Measurements from ENCODE around the gene VIM. TPM values are rescaled to one million over a fixed set of nuclear protein-coding genes. Genes with fewer than 3 reads are reported as not detected.
A peak's percentile ranks its signal among the peaks of the same experiment; 100 is the strongest.

Gene VIM
- total RNA-seq, 1 experiment from 2014 or later = 7.2 TPM

- CTCF ChIA-PET = no interaction called here
Observed at GRCh38 chr10:17209302-17209701, 18.7 kb upstream of the VIM start.

More at GRCh38 chr10:17209302-17209701, 18.7 kb upstream of the VIM start:
- ATAC-seq (no peak), DNase-seq (ENCODE audit: low read depth, low spot score) (no peak)
- ChIA-PET RAD21 (ENCODE audit: low non-redundant PET in 1 of 2, low total read pairs in 2 of 2, uncharacterized antibody in 2 of 2, unreplicated experiment in 2 of 2) (no interaction called here), POLR2A (no interaction called here)
- Histone ChIP-seq H3K9ac (ENCODE audit: low read length) (no peak overlapping the region), H3K27ac (ENCODE audit: low read depth, low read length) (no peak overlapping the region), H3K4me1 (ENCODE audit: control insufficient read depth in 1 of 2, insufficient read depth in 2 of 2, low read length in 2 of 2) (peaks cover 2 to 6% of the 10 kb centered on the region in 2 experiments; a peak in 1 of 4 replicates), H3K9me3 (ENCODE audit: control insufficient read depth in 1 of 2, insufficient read depth in 1 of 2, low read depth in 1 of 2, low read length in 2 of 2) (no peaks in the 10 kb centered on the region), H4K20me1 (ENCODE audit: insufficient read depth) (no peaks in the 10 kb centered on the region), H3K4me2 (ENCODE audit: low read length) (no peak overlapping the region), H3K36me3 (ENCODE audit: control insufficient read depth in 1 of 2, insufficient read depth in 2 of 2, low read length in 2 of 2) (no peaks in the 10 kb centered on the region), H3K79me2 (ENCODE audit: insufficient read depth, low read length) (no peaks in the 10 kb centered on the region), H3K9me2 (ENCODE audit: insufficient read depth) (no peaks in the 10 kb centered on the region), H2AFZ (ENCODE audit: low read depth, low read length, poor library complexity, severe bottlenecking) (peak overlapping the region; percentile 67), H3K27me3 (ENCODE audit: insufficient read depth, low read length) (no peaks in the 10 kb centered on the region), H3K4me3 (replicated peaks in 1 of 2; ENCODE audit: low read depth in 1 of 2, low read length in 2 of 2) (no peak overlapping the region)
- BruUV-seq (replicated peaks) = no TSS peak
- intact Hi-C loops (cut with micrococcal nuclease) = no loop called here
- no peak for TF ChIP-seq ZNF274 (IDR thresholded peaks at IDR 0.05; ENCODE audit: low read depth, low read length)
- TF ChIP-seq JUND (IDR thresholded peaks at IDR 0.05) = no peak
- no peak for TF ChIP-seq ATF3 (IDR thresholded peaks at IDR 0.05)
- TF ChIP-seq FOSL1 (IDR thresholded peaks at IDR 0.05; ENCODE audit: low read depth) = no peak
- no peak for TF ChIP-seq SIN3A (IDR thresholded peaks at IDR 0.05; ENCODE audit: low read depth)
- TF ChIP-seq SP1 (IDR thresholded peaks at IDR 0.05; ENCODE audit: low read depth) = no peak
- no peak for TF ChIP-seq ZFX (IDR thresholded peaks at IDR 0.05)
- no peak for TF ChIP-seq SRF (IDR thresholded peaks at IDR 0.05; ENCODE audit: low read depth)
- TF ChIP-seq, protein P1, sequence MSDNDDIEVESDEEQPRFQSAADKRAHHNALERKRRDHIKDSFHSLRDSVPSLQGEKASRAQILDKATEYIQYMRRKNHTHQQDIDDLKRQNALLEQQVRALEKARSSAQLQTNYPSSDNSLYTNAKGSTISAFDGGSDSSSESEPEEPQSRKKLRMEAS (IDR thresholded peaks at IDR 0.05) = no peak
- no peak for TF ChIP-seq YY1 (IDR thresholded peaks at IDR 0.05; ENCODE audit: extremely low read depth, insufficient replicate concordance, low read depth, low read length)
- no peak for TF ChIP-seq POLR2AphosphoS5 (IDR thresholded peaks at IDR 0.05; ENCODE audit: low read depth, low read length)
- no peak for TF ChIP-seq EZH2 (IDR thresholded peaks at IDR 0.05)
- TF ChIP-seq, protein P2, sequence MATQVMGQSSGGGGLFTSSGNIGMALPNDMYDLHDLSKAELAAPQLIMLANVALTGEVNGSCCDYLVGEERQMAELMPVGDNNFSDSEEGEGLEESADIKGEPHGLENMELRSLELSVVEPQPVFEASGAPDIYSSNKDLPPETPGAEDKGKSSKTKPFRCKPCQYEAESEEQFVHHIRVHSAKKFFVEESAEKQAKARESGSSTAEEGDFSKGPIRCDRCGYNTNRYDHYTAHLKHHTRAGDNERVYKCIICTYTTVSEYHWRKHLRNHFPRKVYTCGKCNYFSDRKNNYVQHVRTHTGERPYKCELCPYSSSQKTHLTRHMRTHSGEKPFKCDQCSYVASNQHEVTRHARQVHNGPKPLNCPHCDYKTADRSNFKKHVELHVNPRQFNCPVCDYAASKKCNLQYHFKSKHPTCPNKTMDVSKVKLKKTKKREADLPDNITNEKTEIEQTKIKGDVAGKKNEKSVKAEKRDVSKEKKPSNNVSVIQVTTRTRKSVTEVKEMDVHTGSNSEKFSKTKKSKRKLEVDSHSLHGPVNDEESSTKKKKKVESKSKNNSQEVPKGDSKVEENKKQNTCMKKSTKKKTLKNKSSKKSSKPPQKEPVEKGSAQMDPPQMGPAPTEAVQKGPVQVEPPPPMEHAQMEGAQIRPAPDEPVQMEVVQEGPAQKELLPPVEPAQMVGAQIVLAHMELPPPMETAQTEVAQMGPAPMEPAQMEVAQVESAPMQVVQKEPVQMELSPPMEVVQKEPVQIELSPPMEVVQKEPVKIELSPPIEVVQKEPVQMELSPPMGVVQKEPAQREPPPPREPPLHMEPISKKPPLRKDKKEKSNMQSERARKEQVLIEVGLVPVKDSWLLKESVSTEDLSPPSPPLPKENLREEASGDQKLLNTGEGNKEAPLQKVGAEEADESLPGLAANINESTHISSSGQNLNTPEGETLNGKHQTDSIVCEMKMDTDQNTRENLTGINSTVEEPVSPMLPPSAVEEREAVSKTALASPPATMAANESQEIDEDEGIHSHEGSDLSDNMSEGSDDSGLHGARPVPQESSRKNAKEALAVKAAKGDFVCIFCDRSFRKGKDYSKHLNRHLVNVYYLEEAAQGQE (IDR thresholded peaks at IDR 0.05; ENCODE audit: low read depth) = no peak
- no peak for TF ChIP-seq RAD21 (IDR thresholded peaks at IDR 0.05; ENCODE audit: low read depth)
- TF ChIP-seq, protein P3, sequence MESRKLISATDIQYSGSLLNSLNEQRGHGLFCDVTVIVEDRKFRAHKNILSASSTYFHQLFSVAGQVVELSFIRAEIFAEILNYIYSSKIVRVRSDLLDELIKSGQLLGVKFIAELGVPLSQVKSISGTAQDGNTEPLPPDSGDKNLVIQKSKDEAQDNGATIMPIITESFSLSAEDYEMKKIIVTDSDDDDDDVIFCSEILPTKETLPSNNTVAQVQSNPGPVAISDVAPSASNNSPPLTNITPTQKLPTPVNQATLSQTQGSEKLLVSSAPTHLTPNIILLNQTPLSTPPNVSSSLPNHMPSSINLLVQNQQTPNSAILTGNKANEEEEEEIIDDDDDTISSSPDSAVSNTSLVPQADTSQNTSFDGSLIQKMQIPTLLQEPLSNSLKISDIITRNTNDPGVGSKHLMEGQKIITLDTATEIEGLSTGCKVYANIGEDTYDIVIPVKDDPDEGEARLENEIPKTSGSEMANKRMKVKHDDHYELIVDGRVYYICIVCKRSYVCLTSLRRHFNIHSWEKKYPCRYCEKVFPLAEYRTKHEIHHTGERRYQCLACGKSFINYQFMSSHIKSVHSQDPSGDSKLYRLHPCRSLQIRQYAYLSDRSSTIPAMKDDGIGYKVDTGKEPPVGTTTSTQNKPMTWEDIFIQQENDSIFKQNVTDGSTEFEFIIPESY (IDR thresholded peaks at IDR 0.05; ENCODE audit: extremely low read depth, insufficient replicate concordance, low read length) = no peak
- no peak for TF ChIP-seq CBX3 (IDR thresholded peaks at IDR 0.05; ENCODE audit: low read depth)
- no peak for TF ChIP-seq ELF1 (IDR thresholded peaks at IDR 0.05; ENCODE audit: borderline replicate concordance, low read depth)
- TF ChIP-seq, protein P4, sequence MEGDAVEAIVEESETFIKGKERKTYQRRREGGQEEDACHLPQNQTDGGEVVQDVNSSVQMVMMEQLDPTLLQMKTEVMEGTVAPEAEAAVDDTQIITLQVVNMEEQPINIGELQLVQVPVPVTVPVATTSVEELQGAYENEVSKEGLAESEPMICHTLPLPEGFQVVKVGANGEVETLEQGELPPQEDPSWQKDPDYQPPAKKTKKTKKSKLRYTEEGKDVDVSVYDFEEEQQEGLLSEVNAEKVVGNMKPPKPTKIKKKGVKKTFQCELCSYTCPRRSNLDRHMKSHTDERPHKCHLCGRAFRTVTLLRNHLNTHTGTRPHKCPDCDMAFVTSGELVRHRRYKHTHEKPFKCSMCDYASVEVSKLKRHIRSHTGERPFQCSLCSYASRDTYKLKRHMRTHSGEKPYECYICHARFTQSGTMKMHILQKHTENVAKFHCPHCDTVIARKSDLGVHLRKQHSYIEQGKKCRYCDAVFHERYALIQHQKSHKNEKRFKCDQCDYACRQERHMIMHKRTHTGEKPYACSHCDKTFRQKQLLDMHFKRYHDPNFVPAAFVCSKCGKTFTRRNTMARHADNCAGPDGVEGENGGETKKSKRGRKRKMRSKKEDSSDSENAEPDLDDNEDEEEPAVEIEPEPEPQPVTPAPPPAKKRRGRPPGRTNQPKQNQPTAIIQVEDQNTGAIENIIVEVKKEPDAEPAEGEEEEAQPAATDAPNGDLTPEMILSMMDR (IDR thresholded peaks at IDR 0.05 in 2 of 3, conservative IDR thresholded peaks at IDR 0.05 in 1 of 3; ENCODE audit: borderline replicate concordance in 1 of 3, insufficient read depth in 1 of 3, low read depth in 2 of 3, low read length in 2 of 3) = no peak

Data from HCT116 (cell line).